ENCODE measurements around the gene CHD6. TPM values are rescaled to one million over a fixed set of nuclear protein-coding genes. Genes with fewer than 3 reads are reported as not detected.

CHD6 gene
- total and polyA plus RNA-seq, 2 of the 13 experiments (the other 11 are each of a cell fraction or from before 2014, with no cell fraction given) = 14.4 to 52.0 TPM

DNA sequence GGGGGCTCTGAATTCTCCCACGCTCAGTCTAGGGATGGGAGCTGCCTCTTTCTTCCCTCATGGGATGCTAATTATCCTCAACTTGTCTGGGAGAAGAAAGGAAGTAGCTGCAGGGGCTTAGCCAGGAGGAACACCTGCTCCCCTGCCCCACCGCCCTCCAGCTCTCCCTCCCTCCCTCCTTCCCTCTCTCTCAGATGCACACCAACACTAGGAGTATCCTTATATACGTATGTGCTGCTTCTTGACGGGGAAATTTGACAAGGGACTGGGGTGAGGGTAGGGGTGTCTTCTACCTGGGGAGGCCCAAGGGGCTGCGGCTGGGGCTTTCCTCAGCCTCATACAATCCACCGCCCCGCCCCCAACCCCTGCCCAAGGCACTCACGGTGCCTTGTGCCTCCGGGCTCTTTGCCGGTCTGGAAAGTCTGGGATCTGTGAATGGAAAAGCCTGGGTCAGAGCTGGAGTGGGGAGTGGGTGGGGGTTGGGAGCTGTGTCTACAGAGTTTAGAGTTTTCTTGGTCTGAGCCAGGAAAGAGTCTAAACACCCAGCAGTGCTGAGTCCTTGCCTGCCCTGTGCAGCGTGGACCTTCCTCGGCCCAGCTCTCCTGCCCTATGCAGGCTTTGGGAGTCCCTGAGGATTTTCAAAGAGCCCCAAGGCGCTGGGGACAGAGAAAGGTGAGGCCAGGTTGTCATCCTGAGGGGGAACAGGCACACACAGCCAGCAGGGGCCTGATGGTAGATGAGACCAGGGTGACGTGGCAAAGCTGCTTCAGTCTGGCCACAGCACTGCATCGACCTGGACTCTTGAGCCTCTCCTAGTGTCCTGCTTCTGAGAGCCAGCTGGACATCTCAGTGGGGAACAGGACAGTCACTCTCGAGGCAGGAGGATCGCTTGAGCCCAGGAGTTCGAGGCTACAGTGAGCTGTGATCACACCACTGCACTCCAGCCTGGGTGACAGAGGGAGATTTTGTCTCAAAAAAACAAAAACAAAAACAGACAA, 222.2 kb downstream of the CHD6 start (continued):
- TF ChIP-seq, protein P1, sequence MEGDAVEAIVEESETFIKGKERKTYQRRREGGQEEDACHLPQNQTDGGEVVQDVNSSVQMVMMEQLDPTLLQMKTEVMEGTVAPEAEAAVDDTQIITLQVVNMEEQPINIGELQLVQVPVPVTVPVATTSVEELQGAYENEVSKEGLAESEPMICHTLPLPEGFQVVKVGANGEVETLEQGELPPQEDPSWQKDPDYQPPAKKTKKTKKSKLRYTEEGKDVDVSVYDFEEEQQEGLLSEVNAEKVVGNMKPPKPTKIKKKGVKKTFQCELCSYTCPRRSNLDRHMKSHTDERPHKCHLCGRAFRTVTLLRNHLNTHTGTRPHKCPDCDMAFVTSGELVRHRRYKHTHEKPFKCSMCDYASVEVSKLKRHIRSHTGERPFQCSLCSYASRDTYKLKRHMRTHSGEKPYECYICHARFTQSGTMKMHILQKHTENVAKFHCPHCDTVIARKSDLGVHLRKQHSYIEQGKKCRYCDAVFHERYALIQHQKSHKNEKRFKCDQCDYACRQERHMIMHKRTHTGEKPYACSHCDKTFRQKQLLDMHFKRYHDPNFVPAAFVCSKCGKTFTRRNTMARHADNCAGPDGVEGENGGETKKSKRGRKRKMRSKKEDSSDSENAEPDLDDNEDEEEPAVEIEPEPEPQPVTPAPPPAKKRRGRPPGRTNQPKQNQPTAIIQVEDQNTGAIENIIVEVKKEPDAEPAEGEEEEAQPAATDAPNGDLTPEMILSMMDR (CRISPR knock-in tag; IDR thresholded peaks at IDR 0.05) = peak; percentile 50
- 0 out of 2 replicates have a peak, but pooled peaks have one; percentile 42 for TF ChIP-seq ATF7-NPFF (CRISPR knock-in tag; IDR thresholded peaks at IDR 0.05; ENCODE audit: low read depth)
- no peak for TF ChIP-seq SYNCRIP (IDR thresholded peaks at IDR 0.05; ENCODE audit: insufficient read depth, low read depth, low read length)
- no peak for TF ChIP-seq ZNF775 (CRISPR knock-in tag; IDR thresholded peaks at IDR 0.05; ENCODE audit: borderline replicate concordance)
- no peak; the same call in 1 of the 2 replicates for TF ChIP-seq FOXC1 (CRISPR knock-in tag; IDR thresholded peaks at IDR 0.05; ENCODE audit: borderline replicate concordance)
- TF ChIP-seq ADNP (CRISPR knock-in tag; IDR thresholded peaks at IDR 0.05) = 0 out of 2 replicates have a peak, but pooled peaks have one; percentile 25
- TF ChIP-seq ZKSCAN8 (CRISPR knock-in tag; IDR thresholded peaks at IDR 0.05; ENCODE audit: borderline replicate concordance) = no peak
- TF ChIP-seq, protein P2, sequence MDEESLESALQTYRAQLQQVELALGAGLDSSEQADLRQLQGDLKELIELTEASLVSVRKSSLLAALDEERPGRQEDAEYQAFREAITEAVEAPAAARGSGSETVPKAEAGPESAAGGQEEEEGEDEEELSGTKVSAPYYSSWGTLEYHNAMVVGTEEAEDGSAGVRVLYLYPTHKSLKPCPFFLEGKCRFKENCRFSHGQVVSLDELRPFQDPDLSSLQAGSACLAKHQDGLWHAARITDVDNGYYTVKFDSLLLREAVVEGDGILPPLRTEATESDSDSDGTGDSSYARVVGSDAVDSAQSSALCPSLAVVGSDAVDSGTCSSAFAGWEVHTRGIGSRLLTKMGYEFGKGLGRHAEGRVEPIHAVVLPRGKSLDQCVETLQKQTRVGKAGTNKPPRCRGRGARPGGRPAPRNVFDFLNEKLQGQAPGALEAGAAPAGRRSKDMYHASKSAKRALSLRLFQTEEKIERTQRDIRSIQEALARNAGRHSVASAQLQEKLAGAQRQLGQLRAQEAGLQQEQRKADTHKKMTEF (CRISPR knock-in tag; IDR thresholded peaks at IDR 0.05) = peak; percentile 40; the same call in 1 of the 2 replicates
- TF ChIP-seq, protein P3, sequence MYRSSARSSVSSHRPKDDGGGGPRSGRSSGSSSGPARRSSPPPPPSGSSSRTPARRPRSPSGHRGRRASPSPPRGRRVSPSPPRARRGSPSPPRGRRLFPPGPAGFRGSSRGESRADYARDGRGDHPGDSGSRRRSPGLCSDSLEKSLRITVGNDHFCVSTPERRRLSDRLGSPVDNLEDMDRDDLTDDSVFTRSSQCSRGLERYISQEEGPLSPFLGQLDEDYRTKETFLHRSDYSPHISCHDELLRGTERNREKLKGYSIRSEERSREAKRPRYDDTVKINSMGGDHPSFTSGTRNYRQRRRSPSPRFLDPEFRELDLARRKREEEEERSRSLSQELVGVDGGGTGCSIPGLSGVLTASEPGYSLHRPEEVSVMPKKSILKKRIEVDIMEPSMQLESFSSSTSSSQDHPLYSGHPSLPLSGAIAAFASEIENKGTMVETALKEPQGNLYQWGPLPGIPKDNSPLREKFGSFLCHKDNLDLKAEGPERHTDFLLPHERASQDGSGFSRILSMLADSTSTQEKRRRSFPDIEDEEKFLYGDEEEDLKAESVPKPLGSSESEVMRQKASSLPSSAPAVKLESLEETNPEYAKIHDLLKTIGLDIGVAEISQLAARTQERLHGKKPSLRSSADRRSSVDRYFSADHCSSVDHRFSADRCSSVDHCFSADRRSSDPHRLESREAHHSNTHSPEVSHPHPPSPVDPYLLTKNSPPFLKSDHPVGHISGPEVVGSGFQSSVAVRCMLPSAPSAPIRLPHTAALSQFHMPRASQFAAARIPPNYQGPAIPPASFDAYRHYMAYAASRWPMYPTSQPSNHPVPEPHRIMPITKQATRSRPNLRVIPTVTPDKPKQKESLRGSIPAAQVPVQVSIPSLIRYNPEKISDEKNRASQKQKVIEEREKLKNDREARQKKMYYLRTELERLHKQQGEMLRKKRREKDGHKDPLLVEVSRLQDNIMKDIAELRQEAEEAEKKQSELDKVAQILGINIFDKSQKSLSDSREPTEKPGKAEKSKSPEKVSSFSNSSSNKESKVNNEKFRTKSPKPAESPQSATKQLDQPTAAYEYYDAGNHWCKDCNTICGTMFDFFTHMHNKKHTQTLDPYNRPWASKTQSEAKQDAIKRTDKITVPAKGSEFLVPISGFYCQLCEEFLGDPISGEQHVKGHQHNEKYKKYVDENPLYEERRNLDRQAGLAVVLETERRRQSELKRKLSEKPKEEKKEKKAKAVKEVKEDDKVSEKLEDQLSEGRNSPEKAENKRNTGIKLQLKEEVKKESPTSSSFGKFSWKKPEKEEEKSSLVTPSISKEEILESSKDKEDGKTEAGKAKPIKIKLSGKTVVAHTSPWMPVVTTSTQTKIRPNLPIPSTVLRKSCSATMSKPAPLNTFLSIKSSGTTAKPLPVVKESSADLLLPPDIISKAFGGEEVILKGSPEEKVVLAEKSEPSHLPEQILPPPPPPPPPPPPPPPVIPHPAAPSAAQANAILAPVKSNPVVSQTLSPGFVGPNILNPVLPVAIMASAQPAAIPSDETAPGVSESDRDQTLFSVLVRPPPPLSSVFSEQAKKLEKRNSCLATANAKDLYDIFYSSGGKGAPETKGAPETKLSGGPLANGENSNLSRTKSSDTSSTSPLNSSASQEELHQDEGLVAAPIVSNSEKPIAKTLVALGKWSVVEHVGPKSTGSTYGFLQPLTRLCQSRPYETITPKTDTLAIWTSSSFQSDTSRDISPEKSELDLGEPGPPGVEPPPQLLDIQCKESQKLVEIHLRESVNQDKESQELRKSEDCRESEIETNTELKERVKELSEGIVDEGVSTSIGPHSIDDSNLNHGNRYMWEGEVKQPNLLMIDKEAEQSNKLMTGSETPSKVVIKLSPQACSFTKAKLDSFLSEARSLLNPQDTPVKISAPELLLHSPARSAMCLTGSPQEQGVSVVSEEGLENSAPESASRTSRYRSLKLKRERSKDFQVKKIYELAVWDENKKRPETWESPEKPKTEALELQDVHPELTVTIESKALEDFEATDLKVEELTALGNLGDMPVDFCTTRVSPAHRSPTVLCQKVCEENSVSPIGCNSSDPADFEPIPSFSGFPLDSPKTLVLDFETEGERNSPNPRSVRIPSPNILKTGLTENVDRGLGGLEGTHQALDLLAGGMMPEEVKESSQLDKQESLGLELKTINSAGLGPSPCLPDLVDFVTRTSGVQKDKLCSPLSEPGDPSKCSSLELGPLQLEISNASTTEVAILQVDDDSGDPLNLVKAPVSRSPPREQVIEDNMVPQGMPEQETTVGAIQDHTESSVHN (CRISPR knock-in tag; IDR thresholded peaks at IDR 0.05) = no peak
- TF ChIP-seq ZFP82 (CRISPR knock-in tag; IDR thresholded peaks at IDR 0.05; ENCODE audit: borderline replicate concordance) = no peak
- no peak for TF ChIP-seq TEAD2 (CRISPR knock-in tag; IDR thresholded peaks at IDR 0.05)
- no peak for TF ChIP-seq ZNF136 (CRISPR knock-in tag; IDR thresholded peaks at IDR 0.05; ENCODE audit: low read depth)
- TF ChIP-seq SPEN (CRISPR knock-in tag; IDR thresholded peaks at IDR 0.05; ENCODE audit: low read depth) = peak; percentile 12; the same call in 1 of the 2 replicates
- no peak; the same call in 1 of the 2 replicates for TF ChIP-seq ZNF451 (CRISPR knock-in tag; IDR thresholded peaks at IDR 0.05)
- no peak for TF ChIP-seq BCL6 (CRISPR knock-in tag; IDR thresholded peaks at IDR 0.05)
- no peak for TF ChIP-seq ZNF629 (CRISPR knock-in tag; conservative IDR thresholded peaks at IDR 0.05)
- TF ChIP-seq ZNF879 (CRISPR knock-in tag; IDR thresholded peaks at IDR 0.05) = no peak

All from HepG2 (cell line).